Measurements from ENCODE around the gene ZNRF2.

ZNRF2 gene

DNA sequence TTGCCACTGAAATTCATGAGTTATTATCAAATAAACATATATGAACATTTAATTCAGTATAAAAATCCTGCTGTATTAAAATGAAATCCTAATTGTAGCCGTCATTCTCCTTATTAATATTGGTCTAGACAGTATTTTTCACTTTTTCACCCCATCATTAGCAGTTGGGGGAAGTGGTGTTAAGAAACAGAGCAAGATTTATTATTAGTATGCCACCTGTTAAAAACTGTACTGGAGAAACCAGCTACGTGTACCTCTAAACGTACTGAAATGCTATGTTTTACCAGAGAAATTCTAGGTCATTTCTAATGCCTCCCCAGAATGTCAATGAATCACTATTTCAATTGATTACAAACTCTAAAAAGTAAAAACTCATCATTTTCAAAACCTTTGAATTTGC lies 9.8 kb upstream of the ZNRF2 start:
- Histone ChIP-seq H3K27ac (no peak overlapping the region), H3K27me3 (ENCODE audit: control insufficient read depth, insufficient read depth, low read length) (no peaks in the 10 kb centered on the region), H3K79me2 (no peaks in the 10 kb centered on the region), H3K4me3 (ENCODE audit: low read depth, low read length) (no peak overlapping the region), H3K36me3 (ENCODE audit: control insufficient read depth, insufficient read depth, low read length) (no peaks in the 10 kb centered on the region), H3K4me2 (ENCODE audit: low read length) (no peak overlapping the region), H3K4me1 (peaks cover 2% of the 10 kb centered on the region), H3K9ac (no peak overlapping the region), H3K9me3 (ENCODE audit: control insufficient read depth, low read length) (no peaks in the 10 kb centered on the region), H2AFZ (no peak overlapping the region)
- TF ChIP-seq, protein P1, sequence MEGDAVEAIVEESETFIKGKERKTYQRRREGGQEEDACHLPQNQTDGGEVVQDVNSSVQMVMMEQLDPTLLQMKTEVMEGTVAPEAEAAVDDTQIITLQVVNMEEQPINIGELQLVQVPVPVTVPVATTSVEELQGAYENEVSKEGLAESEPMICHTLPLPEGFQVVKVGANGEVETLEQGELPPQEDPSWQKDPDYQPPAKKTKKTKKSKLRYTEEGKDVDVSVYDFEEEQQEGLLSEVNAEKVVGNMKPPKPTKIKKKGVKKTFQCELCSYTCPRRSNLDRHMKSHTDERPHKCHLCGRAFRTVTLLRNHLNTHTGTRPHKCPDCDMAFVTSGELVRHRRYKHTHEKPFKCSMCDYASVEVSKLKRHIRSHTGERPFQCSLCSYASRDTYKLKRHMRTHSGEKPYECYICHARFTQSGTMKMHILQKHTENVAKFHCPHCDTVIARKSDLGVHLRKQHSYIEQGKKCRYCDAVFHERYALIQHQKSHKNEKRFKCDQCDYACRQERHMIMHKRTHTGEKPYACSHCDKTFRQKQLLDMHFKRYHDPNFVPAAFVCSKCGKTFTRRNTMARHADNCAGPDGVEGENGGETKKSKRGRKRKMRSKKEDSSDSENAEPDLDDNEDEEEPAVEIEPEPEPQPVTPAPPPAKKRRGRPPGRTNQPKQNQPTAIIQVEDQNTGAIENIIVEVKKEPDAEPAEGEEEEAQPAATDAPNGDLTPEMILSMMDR (IDR thresholded peaks at IDR 0.05), result no peak

DNA sequence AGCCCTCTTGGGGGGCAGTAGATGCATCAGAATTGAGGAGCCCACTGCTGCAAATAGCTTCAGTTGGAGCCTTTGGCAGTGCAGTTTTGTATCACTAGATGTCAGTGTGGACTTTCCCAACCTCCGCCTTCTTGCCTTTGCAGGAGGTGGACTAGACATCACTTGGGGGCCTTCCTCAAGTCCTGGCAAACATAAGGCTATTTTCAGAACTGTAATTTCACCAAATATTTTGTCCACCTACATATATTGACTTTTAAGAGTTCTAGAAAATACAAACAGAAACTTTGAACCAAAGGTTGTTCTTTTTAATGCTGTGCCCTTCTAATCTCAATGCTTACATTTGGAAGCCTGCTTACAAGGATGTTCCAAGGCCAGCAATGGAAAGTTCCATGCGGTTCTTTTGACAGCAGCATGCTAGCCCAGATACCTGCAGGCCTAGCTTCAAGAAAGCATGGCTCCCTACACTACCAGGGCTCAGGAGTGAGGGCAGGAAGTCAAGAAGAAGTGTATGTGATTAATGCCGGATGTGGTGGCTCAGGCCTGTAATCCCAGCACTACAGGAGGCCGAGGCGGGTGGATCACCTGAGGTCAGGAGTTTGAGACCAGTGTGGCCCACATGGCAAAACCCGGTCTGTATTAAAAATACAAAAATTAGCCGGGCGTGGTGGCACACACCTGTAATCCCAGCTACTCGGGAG lies 8.0 kb upstream of the ZNRF2 start:
- TF ChIP-seq, protein P1 (IDR thresholded peaks at IDR 0.05), result peak; percentile 58
- no peak overlapping the region for H3K4me2 ChIP-seq (ENCODE audit: low read length)
- no peak overlapping the region for H3K4me3 ChIP-seq (ENCODE audit: low read depth, low read length)
- no peaks in the 10 kb centered on the region for H3K36me3 ChIP-seq (ENCODE audit: control insufficient read depth, insufficient read depth, low read length)
- no peak overlapping the region for H3K9ac ChIP-seq
- no peak overlapping the region for H3K27ac ChIP-seq
- no peaks in the 10 kb centered on the region for H3K4me1 ChIP-seq
- no peaks in the 10 kb centered on the region for H3K79me2 ChIP-seq
- no peaks in the 10 kb centered on the region for H3K9me3 ChIP-seq (ENCODE audit: control insufficient read depth, low read length)
- no peaks in the 10 kb centered on the region for H3K27me3 ChIP-seq (ENCODE audit: control insufficient read depth, insufficient read depth, low read length)
- no peak overlapping the region for H2AFZ ChIP-seq

DNA sequence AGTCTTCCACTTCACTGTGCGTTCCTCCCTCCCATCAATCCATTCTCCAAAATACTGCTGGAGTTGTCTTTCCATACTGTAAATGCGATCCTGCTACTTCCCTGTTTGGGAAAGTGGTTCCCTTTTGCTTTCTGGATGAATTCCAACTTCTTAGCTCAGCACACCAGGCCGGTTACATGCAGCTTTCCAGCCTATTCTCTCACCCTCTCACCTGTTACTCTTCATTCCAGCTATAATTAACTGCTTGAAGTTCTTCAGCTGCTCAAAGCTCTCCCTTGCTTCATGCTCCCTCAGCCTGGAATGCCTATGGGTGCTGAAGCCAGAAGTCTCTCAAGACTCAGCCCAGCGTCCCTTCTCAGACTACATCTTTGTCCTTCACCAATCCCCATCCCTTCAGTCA lies 6.0 kb upstream of the ZNRF2 start:
- Histone ChIP-seq H3K27me3 (ENCODE audit: control insufficient read depth, insufficient read depth, low read length) (no peaks in the 10 kb centered on the region), H3K79me2 (no peaks in the 10 kb centered on the region), H3K27ac (no peak overlapping the region), H3K9ac (no peak overlapping the region), H2AFZ (no peak overlapping the region), H3K4me3 (ENCODE audit: low read depth, low read length) (no peak overlapping the region), H3K4me2 (ENCODE audit: low read length) (no peak overlapping the region), H3K9me3 (ENCODE audit: control insufficient read depth, low read length) (no peaks in the 10 kb centered on the region), H3K4me1 (no peaks in the 10 kb centered on the region), H3K36me3 (ENCODE audit: control insufficient read depth, insufficient read depth, low read length) (no peaks in the 10 kb centered on the region)
- TF ChIP-seq, protein P1 (IDR thresholded peaks at IDR 0.05), result no peak

DNA sequence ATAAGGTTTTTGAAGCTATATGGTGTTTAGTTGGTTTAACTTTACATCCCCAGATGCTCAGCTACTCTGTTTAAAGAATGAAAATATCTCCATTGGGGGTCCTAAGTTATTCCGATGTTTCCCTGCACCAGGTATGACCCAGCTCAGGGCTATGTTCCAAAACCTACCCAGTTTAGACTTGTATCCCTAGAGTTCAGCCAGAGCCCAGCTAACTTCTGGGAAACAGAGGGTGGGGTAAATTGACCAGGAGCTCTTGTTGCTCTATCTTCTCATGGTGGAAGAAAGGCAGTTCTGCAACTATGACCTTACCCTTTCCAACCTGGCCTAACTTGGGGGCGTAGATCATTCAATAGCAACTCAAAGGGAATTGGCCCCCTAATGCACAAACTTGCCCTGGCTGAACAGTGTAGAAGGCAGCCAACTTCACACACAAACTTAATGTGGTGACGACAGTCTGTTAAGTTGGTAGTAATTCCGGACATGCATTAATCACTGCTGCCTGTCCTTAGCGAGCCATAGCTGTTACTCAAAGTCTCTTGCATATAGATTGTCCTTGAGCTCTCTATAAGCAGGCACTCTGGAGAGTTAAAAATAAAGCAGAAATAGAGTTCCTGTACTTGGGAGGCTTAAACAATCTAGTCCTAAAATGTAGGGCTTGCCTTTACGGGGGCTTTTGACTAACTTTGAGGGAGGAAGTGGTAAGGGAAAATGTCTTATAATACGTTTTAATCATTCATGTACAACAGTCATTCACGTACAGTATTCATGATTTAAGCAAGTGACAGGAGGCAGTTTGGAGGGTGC lies 5.3 kb upstream of the ZNRF2 start:
- Histone ChIP-seq H3K36me3 (ENCODE audit: control insufficient read depth, insufficient read depth, low read length) (no peaks in the 10 kb centered on the region), H3K79me2 (no peaks in the 10 kb centered on the region), H2AFZ (no peak overlapping the region), H3K9me3 (ENCODE audit: control insufficient read depth, low read length) (no peaks in the 10 kb centered on the region), H3K27me3 (ENCODE audit: control insufficient read depth, insufficient read depth, low read length) (no peaks in the 10 kb centered on the region), H3K4me2 (ENCODE audit: low read length) (no peak overlapping the region), H3K9ac (no peak overlapping the region), H3K4me1 (no peaks in the 10 kb centered on the region), H3K4me3 (ENCODE audit: low read depth, low read length) (no peak overlapping the region), H3K27ac (no peak overlapping the region)
- TF ChIP-seq, protein P1 (IDR thresholded peaks at IDR 0.05), result no peak

DNA sequence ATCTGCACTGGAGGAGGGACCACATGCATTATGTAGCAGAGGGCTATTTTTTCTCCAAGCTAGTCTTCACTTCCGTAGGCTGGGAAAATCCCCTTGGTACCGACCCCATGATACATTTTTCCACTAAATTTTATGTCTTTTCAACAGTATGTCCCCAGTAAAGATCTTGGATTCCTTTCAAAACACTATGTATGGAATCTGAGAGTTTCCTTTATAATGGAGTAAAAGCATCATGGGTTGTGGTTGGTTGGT lies 4.8 kb upstream of the ZNRF2 start:
- Histone ChIP-seq H3K4me3 (ENCODE audit: low read depth, low read length) (no peak overlapping the region), H3K9ac (no peak overlapping the region), H3K9me3 (ENCODE audit: control insufficient read depth, low read length) (no peaks in the 10 kb centered on the region), H2AFZ (no peak overlapping the region), H3K79me2 (no peaks in the 10 kb centered on the region), H3K4me1 (no peaks in the 10 kb centered on the region), H3K27ac (no peak overlapping the region), H3K4me2 (ENCODE audit: low read length) (no peak overlapping the region), H3K36me3 (ENCODE audit: control insufficient read depth, insufficient read depth, low read length) (no peaks in the 10 kb centered on the region), H3K27me3 (ENCODE audit: control insufficient read depth, insufficient read depth, low read length) (no peaks in the 10 kb centered on the region)
- TF ChIP-seq, protein P1 (IDR thresholded peaks at IDR 0.05), result no peak
